HepG2 (cell line): ENCODE results near the gene SLC16A3. TPM values are rescaled to one million over a fixed set of nuclear protein-coding genes. Genes with fewer than 3 reads are reported as not detected.

Experiments used
- ATAC-seq: fragments of 200-7000 bp; cut with Tn5 transposase; 3 replicates; pipeline ENCODE4 v1.9.1; 2020; ENCODE audit warnings: mild to moderate bottlenecking, moderate library complexity
- BruUV-seq: library from RNA; stranded (reverse); fragments of 400-500 nt; replicated peaks from 2 replicates; lab custom pipeline; 2021; lab: Mats Ljungman, UMichigan
- CTCF ChIA-PET: fragments of 300-600 bp; formaldehyde crosslinking; extraction: SDS; loops from one replicate; lab custom pipeline; 2021; ENCODE audit warnings: low total read pairs, inconsistent platforms, low intra/inter-chr PET ratio; lab: Yijun Ruan, JAX
- POLR2A ChIA-PET: fragments of 350-600 bp; sonication (Branson Sonifier 250); formaldehyde crosslinking; loops from one replicate; lab custom pipeline; 2020; ENCODE audit warnings: antibody characterized with exemption, inconsistent platforms; lab: Yijun Ruan, JAX
- DNase-seq: peaks from one replicate; pipeline ENCODE4 v3.0.0-alpha.2; 2015; ENCODE audit warnings: low spot score
- FAIRE-seq: peaks from 3 replicates; lab custom pipeline; 2011; peaks lifted over from hg19 to GRCh38; lab: Jason Lieb, UNC
- H2AFZ ChIP-seq: one replicate; pipeline ENCODE4 v1.6.1; 2011; ENCODE audit warnings: low read length, inconsistent platforms
- H3K27ac ChIP-seq: fragments of 300-600 bp; 3 replicates; pipeline ENCODE4 v1.8.0; 2011; ENCODE audit warnings: mixed run types, mild to moderate bottlenecking, mixed read lengths, low read length, inconsistent platforms; ENCODE audit not compliant: insufficient read depth; ENCODE audit errors: extremely low read length
- H3K27me3 ChIP-seq, 2 experiments: fragments of 200-600 bp in 1 of 2; 2 replicates in 1 of 2; 3 replicates in 1 of 2; pipeline versions ENCODE4 v1.6.0 to v1.8.0; 2011; ENCODE audit warnings: low read length in 2 of 2, mild to moderate bottlenecking in 2 of 2, moderate library complexity in 2 of 2, inconsistent platforms in 1 of 2; ENCODE audit not compliant: insufficient read depth in 2 of 2, control insufficient read depth in 1 of 2
- H3K36me3 ChIP-seq, 2 experiments: fragments of 200-600 bp in 1 of 2; replicated peaks in 1 of 2; 2 replicates in 1 of 2; 3 replicates in 1 of 2; pipeline versions ENCODE4 v1.5.1 to v1.8.0; 2011; ENCODE audit warnings: low read length in 2 of 2, inconsistent platforms in 1 of 2; ENCODE audit not compliant: insufficient read depth in 2 of 2, control insufficient read depth in 1 of 2
- H3K4me1 ChIP-seq: 2 replicates; pipeline ENCODE4 v1.5.1; 2012; ENCODE audit warnings: low read length, inconsistent platforms; ENCODE audit not compliant: insufficient read depth
- H3K4me2 ChIP-seq: 2 replicates; pipeline ENCODE4 v1.6.0; 2011; ENCODE audit warnings: low read depth, low read length, inconsistent platforms
- H3K4me3 ChIP-seq, 3 experiments: fragments of 200-600 bp in 1 of 3; sonication (generic), shearing (Covaris generic) in 1 of 3; replicated peaks in 1 of 3; 2 replicates each; pipeline ENCODE4 v1.5.1; 2011 to 2016; ENCODE audit warnings: low read length in 3 of 3, inconsistent platforms in 2 of 3, low read depth in 2 of 3, mild to moderate bottlenecking in 2 of 3, control low read depth in 1 of 3, mixed read lengths in 1 of 3; ENCODE audit not compliant: insufficient read depth in 1 of 3
- H3K79me2 ChIP-seq: one replicate; pipeline ENCODE4 v1.6.1; 2011; ENCODE audit warnings: low read length, inconsistent platforms; ENCODE audit not compliant: insufficient read depth
- H3K9ac ChIP-seq: 2 replicates; pipeline ENCODE4 v1.6.0; 2011; ENCODE audit warnings: mild to moderate bottlenecking, low read depth, low read length, inconsistent platforms; ENCODE audit not compliant: insufficient read depth
- H3K9me3 ChIP-seq: 2 replicates; pipeline ENCODE4 v1.5.1; 2012; ENCODE audit warnings: mild to moderate bottlenecking, low read length
- H4K20me1 ChIP-seq: 2 replicates; pipeline ENCODE4 v1.6.0; 2011; ENCODE audit warnings: inconsistent platforms, mild to moderate bottlenecking, low read length, moderate library complexity; ENCODE audit not compliant: insufficient read depth
- HDAC6 ChIP-seq: fragments of 200-600 bp; sonication (generic); IDR thresholded peaks from 2 replicates; pipeline ENCODE4 v1.7.0; 2017; ENCODE audit warnings: mild to moderate bottlenecking, antibody characterized with exemption, low read length, low read depth
- HOMEZ ChIP-seq: IDR thresholded peaks from 2 replicates; pipeline ENCODE4 v1.6.1; 2016; ENCODE audit warnings: low read depth
- MAFK ChIP-seq, 2 experiments: IDR thresholded peaks in 1 of 2; conservative IDR thresholded peaks in 1 of 2; 2 replicates each; pipeline ENCODE4 v1.6.1; 2011; ENCODE audit warnings: improper control_type of control experiment in 2 of 2, low read length in 2 of 2
- NFYC ChIP-seq: IDR thresholded peaks from 2 replicates; pipeline ENCODE4 v1.6.1; 2016; ENCODE audit warnings: missing genetic modification reagents, missing compliant biosample characterization
- PHF5A ChIP-seq: IDR thresholded peaks from one replicate; pipeline ENCODE4 v1.6.1; 2018; ENCODE audit warnings: low read depth, missing genetic modification reagents; ENCODE audit not compliant: unreplicated experiment
- PHF8 ChIP-seq: sonication (generic); formaldehyde crosslinking; IDR thresholded peaks from 2 replicates; pipeline ENCODE4 v1.5.0; 2020; ENCODE audit warnings: missing genetic modification reagents
- RFX3 ChIP-seq: IDR thresholded peaks from 2 replicates; pipeline ENCODE4 v1.6.1; 2016; ENCODE audit warnings: missing biosample characterization, missing genetic modification reagents
- SOX13 ChIP-seq, 3 experiments: fragments of 450-650 bp in 1 of 3; sonication (generic) in 1 of 3; formaldehyde crosslinking in 1 of 3; IDR thresholded peaks in 2 of 3; conservative IDR thresholded peaks in 1 of 3; 2 replicates each; pipeline versions ENCODE4 v1.5.0 to v1.6.1; 2016 to 2020; ENCODE audit warnings: antibody characterized with exemption in 1 of 3, mild to moderate bottlenecking in 1 of 3, missing compliant biosample characterization in 1 of 3, missing genetic modification reagents in 1 of 3, moderate library complexity in 1 of 3
- TCF7 ChIP-seq: sonication (generic); IDR thresholded peaks from 2 replicates; pipeline ENCODE4 v1.6.1; 2016; ENCODE audit warnings: antibody characterized with exemption, low read depth
- ZNF275 ChIP-seq: sonication (generic); formaldehyde crosslinking; IDR thresholded peaks from 2 replicates; pipeline ENCODE4 v1.8.0; 2022; ENCODE audit warnings: missing genetic modification reagents, mild to moderate bottlenecking, inconsistent platforms, borderline replicate concordance
- ZNF513 ChIP-seq: sonication (generic); formaldehyde crosslinking; conservative IDR thresholded peaks from 2 replicates; pipeline ENCODE4 v1.5.0; 2020; ENCODE audit warnings: missing genetic modification reagents
- ZNF530 ChIP-seq: sonication (generic); formaldehyde crosslinking; IDR thresholded peaks from 2 replicates; pipeline ENCODE4 v1.5.0; 2020; ENCODE audit warnings: low read depth, mild to moderate bottlenecking, missing genetic modification reagents
- ZNF792 ChIP-seq: IDR thresholded peaks from 2 replicates; pipeline ENCODE4 v1.6.1; 2016
- WGBS: methylation state at CpG from one replicate; pipeline ENCODE4 v1.1.6; 2017; ENCODE audit warnings: low lambda C conversion rate; 5-methylcytosine and 5-hydroxymethylcytosine counted together
- in situ Hi-C: cut with HindIII; loops from 2 replicates; pipeline ENCODE4 v1.10.0; 2017; ENCODE audit warnings: low pct_unique_long_range_greater_than_20kb; ENCODE audit not compliant: extremely low pct_ligation_motif_present
- intact Hi-C: fragments of 100-400 bp; cut with micrococcal nuclease; formaldehyde crosslinking; loops from one replicate; pipeline ENCODE4 v1.10.0; 2022; ENCODE audit not compliant: unreplicated experiment
- polyA plus RNA-seq, 8 experiments: library from polyadenylated mRNA; depleted of rRNA in 3 of 8; stranded (reverse) in 7 of 8; unstranded in 1 of 8; fragments of >200 nt; fragmentation: Illumina TruSeq in 4 of 8; extraction: Trizol in 4 of 8; gene quantifications; 2 replicates each; pipeline versions ENCODE4 v1.2.1 to v1.2.3, GENCODE V29; 2011 to 2016; ENCODE audit warnings: low read depth in 4 of 8, missing spikeins in 1 of 8, mixed read lengths in 1 of 8; ENCODE audit not compliant: insufficient read depth in 1 of 8
- total RNA-seq, 5 experiments: library from RNA; depleted of rRNA; stranded (reverse); fragments of >200 nt; fragmentation: Illumina TruSeq; extraction: Trizol; gene quantifications; 2 replicates each; pipeline ENCODE4 v1.2.3, GENCODE V29; 2016; ENCODE audit warnings: low read depth in 1 of 5

The SLC16A3 gene
- total and polyA plus RNA-seq, 2 of the 13 experiments (the other 11 are each of a cell fraction or from before 2014, with no cell fraction given), result 242 to 349 TPM

GRCh38 chr17:82198092-82198491, 30.8 kb upstream of the SLC16A3 start:
- H2AFZ ChIP-seq, result no peak overlapping the region
- H3K27me3 ChIP-seq, result no peaks in the 10 kb centered on the region
- no peak for ATAC-seq
- FAIRE-seq, result no peak
- in situ Hi-C loops (no loop called here), intact Hi-C loops (no loop called here)
- no peaks in the 10 kb centered on the region for H4K20me1 ChIP-seq
- peaks cover 22 to 31% of the 10 kb centered on the region in 2 experiments; a peak in 4 of 5 replicates for H3K36me3 ChIP-seq
- DNase-seq, result no peak
- H3K9ac ChIP-seq, result no peak overlapping the region
- H3K4me1 ChIP-seq, result no peaks in the 10 kb centered on the region
- CTCF ChIA-PET, result no interaction called here
- no peak overlapping the region for H3K4me3 ChIP-seq
- H3K79me2 ChIP-seq, result no peaks in the 10 kb centered on the region
- no TSS peak for BruUV-seq
- no peaks in the 10 kb centered on the region for H3K9me3 ChIP-seq
- no peak overlapping the region for H3K4me2 ChIP-seq
- TF ChIP-seq PHF5A (CRISPR knock-in tag), result no peak
- no peak for TF ChIP-seq ZNF275 (CRISPR knock-in tag)
- TF ChIP-seq SOX13 (IDR thresholded peaks at IDR 0.05), result no peak
- TF ChIP-seq SOX13 (CRISPR knock-in tag; conservative IDR thresholded peaks at IDR 0.05 in 1 of 2, IDR thresholded peaks at IDR 0.05 in 1 of 2), result no peak
- no peak for TF ChIP-seq ZNF530 (CRISPR knock-in tag)
- no peak for TF ChIP-seq NFYC (CRISPR knock-in tag)
- no peak for TF ChIP-seq PHF8 (CRISPR knock-in tag)
- no peak for TF ChIP-seq TCF7
- TF ChIP-seq, all 625 proteins: peak for 0
- POLR2A ChIA-PET, result no interaction called here
- H3K27ac ChIP-seq, result no peak overlapping the region
- 89% methylated on average over 4 of the region's 4 CpGs for WGBS

- no peak for DNase-seq
- no peak overlapping the region for H2AFZ ChIP-seq
- no peak for ATAC-seq
- BruUV-seq, result no TSS peak
- TF ChIP-seq ZNF513 (no peak), HDAC6 (no peak), ZNF792 (CRISPR knock-in tag) (no peak), HOMEZ (CRISPR knock-in tag) (no peak), MAFK (conservative IDR thresholded peaks at IDR 0.05 in 1 of 2, IDR thresholded peaks at IDR 0.05 in 1 of 2; ENCODE audit: low read length in 2 of 2) (0 out of 4 replicates have a peak, but pooled peaks have one; percentile 16 to 17), RFX3 (CRISPR knock-in tag) (no peak)
- H3K4me2 ChIP-seq, result no peak overlapping the region
- H3K4me3 ChIP-seq, result no peak overlapping the region
- no peaks in the 10 kb centered on the region for H3K9me3 ChIP-seq
- no peaks in the 10 kb centered on the region for H4K20me1 ChIP-seq
- no peak overlapping the region for H3K9ac ChIP-seq
- FAIRE-seq, result no peak
- no peak overlapping the region for H3K27ac ChIP-seq
- 99% methylated on average over 11 of the region's 12 CpGs for WGBS
- H3K4me1 ChIP-seq, result no peaks in the 10 kb centered on the region
- no peaks in the 10 kb centered on the region for H3K79me2 ChIP-seq
- intact Hi-C loops, result no loop called here
- POLR2A ChIA-PET, result interaction anchor here (1.3 kb wide), 1 partner anchor 162 kb away, joined by 3 read pairs; the partner anchor contains the start of gene DCXR
- in situ Hi-C loops, result no loop called here
- CTCF ChIA-PET, result no interaction called here
- no peaks in the 10 kb centered on the region for H3K27me3 ChIP-seq
- H3K36me3 ChIP-seq, result peaks cover 16 to 22% of the 10 kb centered on the region in 2 experiments; a peak in 4 of 5 replicates
Observed at GRCh38 chr17:82199496-82199895, 29.3 kb upstream of the SLC16A3 start.
